ENCODE results near the gene INSR.

DNA sequence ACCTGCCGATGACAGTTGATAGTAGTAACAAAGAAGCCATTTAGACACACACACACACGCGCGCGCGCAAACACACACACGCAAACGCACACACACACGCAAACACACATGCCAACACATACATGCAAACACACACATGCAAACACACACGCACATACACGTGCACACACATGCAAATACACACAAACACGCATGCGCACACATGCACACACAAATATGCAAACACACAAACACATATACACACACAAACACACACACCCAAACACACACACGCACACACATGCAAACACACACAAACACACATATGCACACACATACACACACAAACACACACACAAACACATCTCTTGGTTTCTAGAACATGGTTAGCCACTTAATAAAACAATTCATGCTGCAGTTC lies 174.6 kb downstream of the INSR start:
- no peak for TF ChIP-seq EZH2 (IDR thresholded peaks at IDR 0.05; ENCODE audit: low read length, unreplicated experiment)
- TF ChIP-seq, protein P1, sequence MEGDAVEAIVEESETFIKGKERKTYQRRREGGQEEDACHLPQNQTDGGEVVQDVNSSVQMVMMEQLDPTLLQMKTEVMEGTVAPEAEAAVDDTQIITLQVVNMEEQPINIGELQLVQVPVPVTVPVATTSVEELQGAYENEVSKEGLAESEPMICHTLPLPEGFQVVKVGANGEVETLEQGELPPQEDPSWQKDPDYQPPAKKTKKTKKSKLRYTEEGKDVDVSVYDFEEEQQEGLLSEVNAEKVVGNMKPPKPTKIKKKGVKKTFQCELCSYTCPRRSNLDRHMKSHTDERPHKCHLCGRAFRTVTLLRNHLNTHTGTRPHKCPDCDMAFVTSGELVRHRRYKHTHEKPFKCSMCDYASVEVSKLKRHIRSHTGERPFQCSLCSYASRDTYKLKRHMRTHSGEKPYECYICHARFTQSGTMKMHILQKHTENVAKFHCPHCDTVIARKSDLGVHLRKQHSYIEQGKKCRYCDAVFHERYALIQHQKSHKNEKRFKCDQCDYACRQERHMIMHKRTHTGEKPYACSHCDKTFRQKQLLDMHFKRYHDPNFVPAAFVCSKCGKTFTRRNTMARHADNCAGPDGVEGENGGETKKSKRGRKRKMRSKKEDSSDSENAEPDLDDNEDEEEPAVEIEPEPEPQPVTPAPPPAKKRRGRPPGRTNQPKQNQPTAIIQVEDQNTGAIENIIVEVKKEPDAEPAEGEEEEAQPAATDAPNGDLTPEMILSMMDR (conservative IDR thresholded peaks at IDR 0.05; ENCODE audit: low read depth, low read length), result no peak
